Measurements from ENCODE around the gene PDCD2L.

DNA sequence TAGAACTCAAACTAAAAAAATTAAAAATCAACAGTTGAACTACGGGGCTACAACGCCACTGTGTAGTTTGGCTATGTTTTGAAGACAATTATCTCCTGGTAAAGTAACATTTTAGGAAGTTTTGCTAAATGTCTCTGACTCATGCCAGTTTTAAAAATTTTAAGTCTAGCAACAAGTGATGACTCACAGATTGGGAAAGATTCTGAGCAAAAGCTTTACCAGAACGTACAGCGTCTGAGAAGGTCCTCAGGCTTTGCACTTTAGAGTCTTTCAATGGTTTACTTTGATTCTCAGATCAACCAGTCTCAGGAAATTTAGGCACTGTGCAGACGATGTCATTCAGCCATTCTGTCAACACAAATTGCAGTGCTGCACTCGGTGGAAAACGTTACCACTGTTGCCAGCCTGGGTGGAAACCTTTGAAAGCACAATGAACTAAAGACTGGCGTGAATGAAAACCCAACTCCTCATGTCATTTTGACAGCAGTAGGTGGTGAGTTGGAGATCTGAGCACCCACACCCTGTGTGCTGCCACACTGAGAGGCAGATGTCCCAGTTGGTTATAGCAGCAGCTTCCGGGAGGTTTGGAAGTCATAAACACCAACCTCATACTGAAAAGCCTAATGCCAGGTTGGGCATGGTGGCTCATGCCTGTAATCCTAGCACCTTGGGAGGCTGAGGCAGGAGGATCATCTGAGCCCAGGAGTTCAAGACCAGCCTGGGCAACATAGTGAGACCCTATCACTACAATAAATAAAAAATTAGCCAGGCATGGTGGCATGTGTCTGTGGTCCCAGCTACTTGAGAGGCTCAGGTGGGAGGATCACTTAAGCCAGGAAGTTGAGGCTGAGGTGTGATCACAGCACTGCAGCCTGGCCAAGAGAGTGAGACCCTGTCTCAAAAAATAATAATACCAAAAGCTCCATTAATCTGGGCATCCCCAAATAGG, 71.1 kb downstream of the PDCD2L start:
- no peak for TF ChIP-seq POLR2A (IDR thresholded peaks at IDR 0.05)
- TF ChIP-seq, protein P1, sequence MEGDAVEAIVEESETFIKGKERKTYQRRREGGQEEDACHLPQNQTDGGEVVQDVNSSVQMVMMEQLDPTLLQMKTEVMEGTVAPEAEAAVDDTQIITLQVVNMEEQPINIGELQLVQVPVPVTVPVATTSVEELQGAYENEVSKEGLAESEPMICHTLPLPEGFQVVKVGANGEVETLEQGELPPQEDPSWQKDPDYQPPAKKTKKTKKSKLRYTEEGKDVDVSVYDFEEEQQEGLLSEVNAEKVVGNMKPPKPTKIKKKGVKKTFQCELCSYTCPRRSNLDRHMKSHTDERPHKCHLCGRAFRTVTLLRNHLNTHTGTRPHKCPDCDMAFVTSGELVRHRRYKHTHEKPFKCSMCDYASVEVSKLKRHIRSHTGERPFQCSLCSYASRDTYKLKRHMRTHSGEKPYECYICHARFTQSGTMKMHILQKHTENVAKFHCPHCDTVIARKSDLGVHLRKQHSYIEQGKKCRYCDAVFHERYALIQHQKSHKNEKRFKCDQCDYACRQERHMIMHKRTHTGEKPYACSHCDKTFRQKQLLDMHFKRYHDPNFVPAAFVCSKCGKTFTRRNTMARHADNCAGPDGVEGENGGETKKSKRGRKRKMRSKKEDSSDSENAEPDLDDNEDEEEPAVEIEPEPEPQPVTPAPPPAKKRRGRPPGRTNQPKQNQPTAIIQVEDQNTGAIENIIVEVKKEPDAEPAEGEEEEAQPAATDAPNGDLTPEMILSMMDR (IDR thresholded peaks at IDR 0.05): no peak
